CD4-positive, CD25-positive, alpha-beta regulatory T cell (primary cell): Measurements from ENCODE around the gene KIF3A. TPM values are rescaled to one million over a fixed set of nuclear protein-coding genes. Genes with fewer than 3 reads are reported as not detected.

ENCODE experiments used
- ATAC-seq, 2 donors: fragments of 150-1000 bp; cut with Tn5 transposase; one replicate each; pipeline ENCODE4 v1.10.0; 2021; ENCODE audit warnings: low read depth in 2 of 2, moderate number of reproducible peaks in 2 of 2, moderate library complexity in 1 of 2
- DNase-seq, 3 donors: peaks; one replicate each; pipeline versions ENCODE4 v3.0.0 to v3.0.0-alpha.2; 2012 to 2022; ENCODE audit warnings: mixed read lengths in 1 of 3
- H3K27ac ChIP-seq: one replicate; pipeline ENCODE4 v1.7.0; 2013; ENCODE audit warnings: mild to moderate bottlenecking, low read length; ENCODE audit not compliant: insufficient read depth, poor library complexity, severe bottlenecking
- H3K27me3 ChIP-seq: one replicate; pipeline ENCODE4 v1.7.0; 2013; ENCODE audit warnings: low read length; ENCODE audit not compliant: control insufficient read depth, insufficient read depth
- H3K36me3 ChIP-seq: one replicate; pipeline ENCODE4 v1.7.0; 2013; ENCODE audit warnings: mild to moderate bottlenecking, low read length, moderate library complexity; ENCODE audit not compliant: control insufficient read depth, insufficient read depth
- H3K4me1 ChIP-seq: 2 replicates; pipeline ENCODE4 v1.7.0; 2013; ENCODE audit warnings: mild to moderate bottlenecking, low read length; ENCODE audit not compliant: insufficient read depth, control insufficient read depth, poor library complexity, severe bottlenecking
- H3K4me3 ChIP-seq: one replicate; pipeline ENCODE4 v1.7.0; 2013; ENCODE audit warnings: low read depth, mild to moderate bottlenecking, low read length, moderate library complexity
- H3K9me3 ChIP-seq, 2 experiments: 1 replicate in 1 of 2; 2 replicates in 1 of 2; pipeline ENCODE4 v1.7.0; 2013; ENCODE audit warnings: low read length in 2 of 2, mild to moderate bottlenecking in 1 of 2, moderate library complexity in 1 of 2; ENCODE audit not compliant: control insufficient read depth in 2 of 2
- H3K27ac Mint-ChIP-seq, 3 donors: one replicate each; pipeline ENCODE4 v1.8.0; 2020 to 2022; ENCODE audit warnings: mild to moderate bottlenecking in 3 of 3, mixed read lengths in 3 of 3, moderate library complexity in 2 of 3
- H3K27me3 Mint-ChIP-seq: one replicate; pipeline ENCODE4 v1.8.0; 2022; ENCODE audit warnings: mild to moderate bottlenecking, mixed read lengths
- H3K36me3 Mint-ChIP-seq: one replicate; pipeline ENCODE4 v1.8.0; 2020; ENCODE audit warnings: mixed read lengths
- H3K4me1 Mint-ChIP-seq, 4 donors: one replicate each; pipeline ENCODE4 v1.8.0; 2020 to 2022; ENCODE audit warnings: mixed read lengths in 4 of 4, mild to moderate bottlenecking in 1 of 4
- H3K4me3 Mint-ChIP-seq, 4 donors: one replicate each; pipeline ENCODE4 v1.8.0; 2020 to 2022; ENCODE audit warnings: mild to moderate bottlenecking in 4 of 4, mixed read lengths in 4 of 4, moderate library complexity in 3 of 4
- H3K9me3 Mint-ChIP-seq, 7 donors: one replicate each; pipeline ENCODE4 v1.8.0; 2020 to 2022; ENCODE audit warnings: mixed read lengths in 7 of 7, mild to moderate bottlenecking in 3 of 7, moderate library complexity in 2 of 7
- polyA plus RNA-seq, 4 donors: library from polyadenylated mRNA; unstranded; fragments of 300-500 nt; fragmentation: Illumina TruSeq; gene quantifications; one replicate each; pipeline ENCODE4 v1.2.3, GENCODE V29; 2021
- total RNA-seq: library from RNA; stranded (reverse); gene quantifications from one replicate; pipeline ENCODE4 v1.2.3, GENCODE V29; 2022

Gene KIF3A
- total and polyA plus RNA-seq, 5 donors from 2014 or later: 9.9 to 13.2 (median 12.5) TPM

GRCh38 chr5:132744659-132745058, 7.3 kb upstream of the KIF3A start:
- Mint-ChIP-seq H3K4me1 (peaks cover 0 to 12% (median 4%) of the 10 kb centered on the region in 4 donors), H3K27ac (no peak overlapping the region), H3K9me3 (peaks cover 0 to 2% (median 0%) of the 10 kb centered on the region in 7 donors), H3K36me3 (no peaks in the 10 kb centered on the region), H3K4me3 (peak overlapping the region in 1 of 4 donors; percentile 21), H3K27me3 (peaks cover 12% of the 10 kb centered on the region)
- Histone ChIP-seq H3K4me1 (peaks cover 14% of the 10 kb centered on the region), H3K4me3 (no peak overlapping the region), H3K9me3 (peaks cover 0 to 3% of the 10 kb centered on the region in 2 experiments), H3K27me3 (peaks cover 2% of the 10 kb centered on the region), H3K27ac (no peak overlapping the region), H3K36me3 (no peaks in the 10 kb centered on the region)
- no peak for DNase-seq
- ATAC-seq: no peak

- Mint-ChIP-seq H3K4me3 (no peak overlapping the region), H3K27me3 (peaks cover 12% of the 10 kb centered on the region), H3K9me3 (peaks cover 0 to 3% (median 0%) of the 10 kb centered on the region in 7 donors), H3K4me1 (peaks cover 0 to 14% (median 6%) of the 10 kb centered on the region in 4 donors), H3K36me3 (no peaks in the 10 kb centered on the region), H3K27ac (no peak overlapping the region)
- peaks cover 14% of the 10 kb centered on the region for H3K4me1 ChIP-seq
- H3K27ac ChIP-seq: no peak overlapping the region
- H3K27me3 ChIP-seq: peaks cover 2% of the 10 kb centered on the region
- H3K4me3 ChIP-seq: no peak overlapping the region
- no peak for ATAC-seq
- H3K9me3 ChIP-seq: peaks cover 0 to 3% of the 10 kb centered on the region in 2 experiments
- no peak for DNase-seq
- H3K36me3 ChIP-seq: no peaks in the 10 kb centered on the region
Observed at GRCh38 chr5:132742626-132743025, 5.3 kb upstream of the KIF3A start.

- DNase-seq (no peak), ATAC-seq (no peak)
- Histone ChIP-seq H3K9me3 (peaks cover 0 to 3% of the 10 kb centered on the region in 2 experiments), H3K27ac (no peak overlapping the region), H3K27me3 (peaks cover 2% of the 10 kb centered on the region), H3K4me1 (peaks cover 12% of the 10 kb centered on the region), H3K36me3 (no peaks in the 10 kb centered on the region), H3K4me3 (no peak overlapping the region)
- no peak overlapping the region for H3K27ac Mint-ChIP-seq
- peaks cover 0 to 18% (median 9%) of the 10 kb centered on the region in 4 donors for H3K4me1 Mint-ChIP-seq
- H3K9me3 Mint-ChIP-seq: peaks cover 0 to 3% (median 0%) of the 10 kb centered on the region in 7 donors
- H3K36me3 Mint-ChIP-seq: no peaks in the 10 kb centered on the region
- no peak overlapping the region for H3K4me3 Mint-ChIP-seq
- peaks cover 12% of the 10 kb centered on the region for H3K27me3 Mint-ChIP-seq
Observed at GRCh38 chr5:132742158-132742557, 4.8 kb upstream of the KIF3A start.

GRCh38 chr5:132739232-132739631, 1.9 kb upstream of the KIF3A start:
- H3K27ac Mint-ChIP-seq: no peak overlapping the region

GRCh38 chr5:132737982-132738681, 786 bp upstream of the KIF3A start:
- Mint-ChIP-seq H3K4me1 (peaks cover 6 to 46% (median 37%) of the 10 kb centered on the region in 4 donors), H3K36me3 (peaks cover under 1% of the 10 kb centered on the region), H3K4me3 (peak overlapping the region; percentile 84 to 98 (median 94)), H3K9me3 (peaks cover 0 to 3% (median 0%) of the 10 kb centered on the region in 7 donors), H3K27me3 (peaks cover 6% of the 10 kb centered on the region), H3K27ac (peak overlapping the region; percentile 90 to 97 (median 92))
- peak overlapping the region; percentile 72 for H3K4me3 ChIP-seq
- no peak for ATAC-seq
- DNase-seq: no peak
- peaks cover 0 to 3% of the 10 kb centered on the region in 2 experiments for H3K9me3 ChIP-seq
- H3K36me3 ChIP-seq: peaks cover 7% of the 10 kb centered on the region
- H3K27ac ChIP-seq: peak overlapping the region; percentile 82
- peaks cover 2% of the 10 kb centered on the region for H3K27me3 ChIP-seq
- peaks cover 18% of the 10 kb centered on the region for H3K4me1 ChIP-seq

More at GRCh38 chr5:132739232-132739631, 1.9 kb upstream of the KIF3A start:
- Histone ChIP-seq H3K27me3 (peaks cover 2% of the 10 kb centered on the region), H3K4me1 (peaks cover 18% of the 10 kb centered on the region), H3K4me3 (no peak overlapping the region), H3K9me3 (peaks cover 0 to 3% of the 10 kb centered on the region in 2 experiments), H3K36me3 (no peaks in the 10 kb centered on the region), H3K27ac (no peak overlapping the region)
- no peaks in the 10 kb centered on the region for H3K36me3 Mint-ChIP-seq
- peak overlapping the region in 1 of 4 donors; percentile 84 for H3K4me3 Mint-ChIP-seq
- no peak for DNase-seq
- peaks cover 6 to 36% (median 28%) of the 10 kb centered on the region in 4 donors for H3K4me1 Mint-ChIP-seq
- ATAC-seq: no peak
- H3K9me3 Mint-ChIP-seq: peaks cover 0 to 3% (median 0%) of the 10 kb centered on the region in 7 donors
- peaks cover 6% of the 10 kb centered on the region for H3K27me3 Mint-ChIP-seq

- no peak overlapping the region for H3K27ac Mint-ChIP-seq
Observed at GRCh38 chr5:132734687-132735086, 2.7 kb downstream of the KIF3A start.

GRCh38 chr5:132733499-132734148, 3.7 kb downstream of the KIF3A start:
- Mint-ChIP-seq H3K27ac (peak overlapping the region in 1 of 3 donors; percentile 52), H3K36me3 (peaks cover 8% of the 10 kb centered on the region), H3K4me3 (peak overlapping the region in 1 of 4 donors; percentile 55), H3K27me3 (no peaks in the 10 kb centered on the region), H3K9me3 (no peaks in the 10 kb centered on the region), H3K4me1 (peaks cover 16 to 52% (median 43%) of the 10 kb centered on the region in 4 donors)
- Histone ChIP-seq H3K27me3 (no peaks in the 10 kb centered on the region), H3K4me3 (no peak overlapping the region), H3K9me3 (no peaks in the 10 kb centered on the region), H3K36me3 (peaks cover 18% of the 10 kb centered on the region), H3K27ac (no peak overlapping the region), H3K4me1 (peaks cover 18% of the 10 kb centered on the region)
- ATAC-seq (no peak), DNase-seq (no peak)

More at GRCh38 chr5:132734687-132735086, 2.7 kb downstream of the KIF3A start:
- Histone ChIP-seq H3K27ac (no peak overlapping the region), H3K9me3 (no peaks in the 10 kb centered on the region), H3K36me3 (peaks cover 18% of the 10 kb centered on the region), H3K4me1 (peaks cover 18% of the 10 kb centered on the region), H3K27me3 (no peaks in the 10 kb centered on the region), H3K4me3 (no peak overlapping the region)
- H3K9me3 Mint-ChIP-seq: peaks cover 0 to 3% (median 0%) of the 10 kb centered on the region in 7 donors
- peaks cover 13 to 52% (median 42%) of the 10 kb centered on the region in 4 donors for H3K4me1 Mint-ChIP-seq
- DNase-seq (no peak), ATAC-seq (no peak)
- H3K4me3 Mint-ChIP-seq: peak overlapping the region in 2 of 4 donors; percentile 53 to 84
- no peaks in the 10 kb centered on the region for H3K27me3 Mint-ChIP-seq
- peaks cover 4% of the 10 kb centered on the region for H3K36me3 Mint-ChIP-seq
